HepG2 (cell line): ENCODE data around the gene RNASE7. TPM values are rescaled to one million over a fixed set of nuclear protein-coding genes. Genes with fewer than 3 reads are reported as not detected.

Experiments used
- ATF6 ChIP-seq: sonication (generic); formaldehyde crosslinking; conservative IDR thresholded peaks from 2 replicates; pipeline ENCODE4 v1.4.0; 2020; ENCODE audit warnings: missing genetic modification reagents
- GABPA ChIP-seq, 2 experiments: IDR thresholded peaks; 2 replicates each; pipeline ENCODE4 v1.6.1; 2011 to 2016; ENCODE audit warnings: low read depth in 2 of 2, low read length in 1 of 2, missing biosample characterization in 1 of 2, missing genetic modification characterization in 1 of 2
- GZF1 ChIP-seq: sonication (generic); formaldehyde crosslinking; IDR thresholded peaks from 2 replicates; pipeline ENCODE4 v1.5.1; 2020; ENCODE audit warnings: mild to moderate bottlenecking, missing genetic modification reagents
- MAF1 ChIP-seq: sonication (generic); formaldehyde crosslinking; IDR thresholded peaks from 2 replicates; pipeline ENCODE4 v1.5.0; 2020; ENCODE audit warnings: missing genetic modification reagents, borderline replicate concordance
- MEF2D ChIP-seq: sonication (generic); formaldehyde crosslinking; IDR thresholded peaks from 2 replicates; pipeline ENCODE4 v1.5.1; 2020; ENCODE audit warnings: mild to moderate bottlenecking, missing genetic modification reagents
- NRL ChIP-seq: sonication (generic); formaldehyde crosslinking; IDR thresholded peaks from 2 replicates; pipeline ENCODE4 v1.5.0; 2020; ENCODE audit warnings: missing genetic modification reagents, mild to moderate bottlenecking, moderate library complexity, borderline replicate concordance
- ZFAT ChIP-seq: sonication (generic); formaldehyde crosslinking; conservative IDR thresholded peaks from 2 replicates; pipeline ENCODE4 v1.8.1; 2023; ENCODE audit warnings: missing genetic modification reagents, inconsistent platforms
- ZNF34 ChIP-seq: sonication (generic); formaldehyde crosslinking; IDR thresholded peaks from 2 replicates; pipeline ENCODE4 v1.4.0; 2020; ENCODE audit warnings: mild to moderate bottlenecking, missing genetic modification reagents, borderline replicate concordance
- ZNF510 ChIP-seq: sonication (generic); formaldehyde crosslinking; IDR thresholded peaks from 2 replicates; pipeline ENCODE4 v1.4.0; 2020; ENCODE audit warnings: low read depth, mild to moderate bottlenecking, missing genetic modification reagents
- ZNF558 ChIP-seq: sonication (generic); formaldehyde crosslinking; IDR thresholded peaks from 2 replicates; pipeline ENCODE4 v1.9.0; 2022; ENCODE audit warnings: mild to moderate bottlenecking, missing genetic modification reagents, borderline replicate concordance
- ZNF598 ChIP-seq: sonication (generic); formaldehyde crosslinking; IDR thresholded peaks from 2 replicates; pipeline ENCODE4 v1.5.1; 2020; ENCODE audit warnings: mild to moderate bottlenecking, missing genetic modification reagents, borderline replicate concordance
- ZNF670 ChIP-seq: sonication (generic); formaldehyde crosslinking; IDR thresholded peaks from 2 replicates; pipeline ENCODE4 v1.8.0; 2022; ENCODE audit warnings: mild to moderate bottlenecking, missing genetic modification reagents, borderline replicate concordance
- ZNF674 ChIP-seq: sonication (generic); formaldehyde crosslinking; IDR thresholded peaks from 2 replicates; pipeline ENCODE4 v1.5.0; 2020; ENCODE audit warnings: low read depth, mild to moderate bottlenecking, missing genetic modification reagents
- polyA plus RNA-seq, 8 experiments: library from polyadenylated mRNA; depleted of rRNA in 3 of 8; stranded (reverse) in 7 of 8; unstranded in 1 of 8; fragments of >200 nt; fragmentation: Illumina TruSeq in 4 of 8; extraction: Trizol in 4 of 8; gene quantifications; 2 replicates each; pipeline versions ENCODE4 v1.2.1 to v1.2.3, GENCODE V29; 2011 to 2016; ENCODE audit warnings: low read depth in 4 of 8, missing spikeins in 1 of 8, mixed read lengths in 1 of 8; ENCODE audit not compliant: insufficient read depth in 1 of 8
- total RNA-seq, 5 experiments: library from RNA; depleted of rRNA; stranded (reverse); fragments of >200 nt; fragmentation: Illumina TruSeq; extraction: Trizol; gene quantifications; 2 replicates each; pipeline ENCODE4 v1.2.3, GENCODE V29; 2016; ENCODE audit warnings: low read depth in 1 of 5
- TF ChIP-seq, protein P1 (sequence below): IDR thresholded peaks from 2 replicates; pipeline ENCODE4 v1.6.1; 2012; ENCODE audit warnings: low read depth, low read length, improper control_type of control experiment
- TF ChIP-seq, protein P2 (sequence below): fragments of 450-650 bp; IDR thresholded peaks from 2 replicates; pipeline ENCODE4 v1.6.1; 2016
- TF ChIP-seq, protein P3 (sequence below): sonication (generic); formaldehyde crosslinking; IDR thresholded peaks from 2 replicates; pipeline ENCODE4 v1.5.1; 2020; ENCODE audit warnings: missing genetic modification reagents, mild to moderate bottlenecking, borderline replicate concordance
- TF ChIP-seq, protein P4 (sequence below): sonication (generic); formaldehyde crosslinking; IDR thresholded peaks from 2 replicates; pipeline ENCODE4 v1.9.0; 2021; ENCODE audit warnings: missing genetic modification reagents, borderline replicate concordance

RNASE7 gene
- total and polyA plus RNA-seq, 2 of the 13 experiments (the other 11 are each of a cell fraction or from before 2014, with no cell fraction given): 0.04 TPM; not detected in 1

DNA sequence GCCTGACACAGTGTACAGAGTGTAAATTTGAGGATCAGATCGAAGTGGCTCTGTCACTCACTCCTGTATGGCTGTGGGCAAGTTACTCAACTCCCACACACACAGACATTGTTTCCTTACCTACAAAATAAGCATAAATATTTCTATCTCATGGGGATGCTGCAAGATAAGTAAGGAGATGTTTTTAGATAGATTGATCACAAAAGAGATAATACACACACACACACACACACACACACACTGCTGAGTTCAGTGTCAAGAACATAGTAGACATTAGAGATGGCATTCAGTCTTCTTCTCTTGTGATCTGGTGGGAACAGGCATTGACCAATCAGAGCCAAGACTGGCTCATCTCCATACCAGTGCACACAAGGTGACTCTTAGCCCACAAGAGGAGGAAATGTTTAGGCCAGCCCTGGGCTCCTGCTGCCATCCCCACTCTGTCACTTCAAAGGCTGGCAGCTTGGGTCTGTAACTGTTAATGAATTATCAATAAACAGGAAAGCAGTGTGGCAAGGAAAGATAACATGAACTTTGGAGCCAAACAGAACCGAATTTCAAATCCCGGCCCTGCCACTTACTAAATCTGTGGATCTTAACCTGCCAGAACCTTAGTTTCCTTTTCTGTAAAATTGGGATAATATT, 12.1 kb downstream of the RNASE7 start (continued):
- TF ChIP-seq GABPA (IDR thresholded peaks at IDR 0.05; ENCODE audit: low read depth, low read length): no peak
- peak; percentile 58 for TF ChIP-seq GABPA (CRISPR knock-in tag; IDR thresholded peaks at IDR 0.05; ENCODE audit: low read depth)
- TF ChIP-seq, protein P1, sequence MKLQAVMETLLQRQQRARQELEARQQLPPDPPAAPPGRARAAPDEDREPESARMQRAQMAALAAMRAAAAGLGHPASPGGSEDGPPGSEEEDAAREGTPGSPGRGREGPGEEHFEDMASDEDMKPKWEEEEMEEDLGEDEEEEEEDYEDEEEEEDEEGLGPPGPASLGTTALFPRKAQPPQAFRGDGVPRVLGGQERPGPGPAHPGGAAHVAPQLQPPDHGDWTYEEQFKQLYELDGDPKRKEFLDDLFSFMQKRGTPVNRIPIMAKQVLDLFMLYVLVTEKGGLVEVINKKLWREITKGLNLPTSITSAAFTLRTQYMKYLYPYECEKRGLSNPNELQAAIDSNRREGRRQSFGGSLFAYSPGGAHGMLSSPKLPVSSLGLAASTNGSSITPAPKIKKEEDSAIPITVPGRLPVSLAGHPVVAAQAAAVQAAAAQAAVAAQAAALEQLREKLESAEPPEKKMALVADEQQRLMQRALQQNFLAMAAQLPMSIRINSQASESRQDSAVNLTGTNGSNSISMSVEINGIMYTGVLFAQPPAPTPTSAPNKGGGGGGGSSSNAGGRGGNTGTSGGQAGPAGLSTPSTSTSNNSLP: peak; percentile 88
- TF ChIP-seq ZNF34 (CRISPR knock-in tag): peak; percentile 81; the same call in 1 of the 2 replicates
- no peak for TF ChIP-seq ATF6 (CRISPR knock-in tag)
- TF ChIP-seq ZNF558 (CRISPR knock-in tag): no peak; the same call in 1 of the 2 replicates
- peak; percentile 63; the same call in 1 of the 2 replicates for TF ChIP-seq ZNF510 (CRISPR knock-in tag)
- no peak; the same call in 1 of the 2 replicates for TF ChIP-seq ZNF598 (CRISPR knock-in tag)
- TF ChIP-seq ZNF674 (CRISPR knock-in tag): no peak
- peak; percentile 82 for TF ChIP-seq ZNF670 (CRISPR knock-in tag)
- TF ChIP-seq GZF1: 0 out of 2 replicates have a peak, but pooled peaks have one; percentile 36
- TF ChIP-seq ZFAT (CRISPR knock-in tag): no peak
- TF ChIP-seq, protein P2, sequence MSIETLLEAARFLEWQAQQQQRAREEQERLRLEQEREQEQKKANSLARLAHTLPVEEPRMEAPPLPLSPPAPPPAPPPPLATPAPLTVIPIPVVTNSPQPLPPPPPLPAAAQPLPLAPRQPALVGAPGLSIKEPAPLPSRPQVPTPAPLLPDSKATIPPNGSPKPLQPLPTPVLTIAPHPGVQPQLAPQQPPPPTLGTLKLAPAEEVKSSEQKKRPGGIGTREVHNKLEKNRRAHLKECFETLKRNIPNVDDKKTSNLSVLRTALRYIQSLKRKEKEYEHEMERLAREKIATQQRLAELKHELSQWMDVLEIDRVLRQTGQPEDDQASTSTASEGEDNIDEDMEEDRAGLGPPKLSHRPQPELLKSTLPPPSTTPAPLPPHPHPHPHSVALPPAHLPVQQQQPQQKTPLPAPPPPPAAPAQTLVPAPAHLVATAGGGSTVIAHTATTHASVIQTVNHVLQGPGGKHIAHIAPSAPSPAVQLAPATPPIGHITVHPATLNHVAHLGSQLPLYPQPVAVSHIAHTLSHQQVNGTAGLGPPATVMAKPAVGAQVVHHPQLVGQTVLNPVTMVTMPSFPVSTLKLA: no peak
- no peak for TF ChIP-seq MAF1 (CRISPR knock-in tag)
- TF ChIP-seq, protein P3, sequence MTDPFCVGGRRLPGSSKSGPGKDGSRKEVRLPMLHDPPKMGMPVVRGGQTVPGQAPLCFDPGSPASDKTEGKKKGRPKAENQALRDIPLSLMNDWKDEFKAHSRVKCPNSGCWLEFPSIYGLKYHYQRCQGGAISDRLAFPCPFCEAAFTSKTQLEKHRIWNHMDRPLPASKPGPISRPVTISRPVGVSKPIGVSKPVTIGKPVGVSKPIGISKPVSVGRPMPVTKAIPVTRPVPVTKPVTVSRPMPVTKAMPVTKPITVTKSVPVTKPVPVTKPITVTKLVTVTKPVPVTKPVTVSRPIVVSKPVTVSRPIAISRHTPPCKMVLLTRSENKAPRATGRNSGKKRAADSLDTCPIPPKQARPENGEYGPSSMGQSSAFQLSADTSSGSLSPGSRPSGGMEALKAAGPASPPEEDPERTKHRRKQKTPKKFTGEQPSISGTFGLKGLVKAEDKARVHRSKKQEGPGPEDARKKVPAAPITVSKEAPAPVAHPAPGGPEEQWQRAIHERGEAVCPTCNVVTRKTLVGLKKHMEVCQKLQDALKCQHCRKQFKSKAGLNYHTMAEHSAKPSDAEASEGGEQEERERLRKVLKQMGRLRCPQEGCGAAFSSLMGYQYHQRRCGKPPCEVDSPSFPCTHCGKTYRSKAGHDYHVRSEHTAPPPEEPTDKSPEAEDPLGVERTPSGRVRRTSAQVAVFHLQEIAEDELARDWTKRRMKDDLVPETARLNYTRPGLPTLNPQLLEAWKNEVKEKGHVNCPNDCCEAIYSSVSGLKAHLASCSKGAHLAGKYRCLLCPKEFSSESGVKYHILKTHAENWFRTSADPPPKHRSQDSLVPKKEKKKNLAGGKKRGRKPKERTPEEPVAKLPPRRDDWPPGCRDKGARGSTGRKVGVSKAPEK (CRISPR knock-in tag): no peak
- no peak for TF ChIP-seq NRL (CRISPR knock-in tag)
- peak; percentile 81 for TF ChIP-seq MEF2D (CRISPR knock-in tag)
- TF ChIP-seq, protein P4, sequence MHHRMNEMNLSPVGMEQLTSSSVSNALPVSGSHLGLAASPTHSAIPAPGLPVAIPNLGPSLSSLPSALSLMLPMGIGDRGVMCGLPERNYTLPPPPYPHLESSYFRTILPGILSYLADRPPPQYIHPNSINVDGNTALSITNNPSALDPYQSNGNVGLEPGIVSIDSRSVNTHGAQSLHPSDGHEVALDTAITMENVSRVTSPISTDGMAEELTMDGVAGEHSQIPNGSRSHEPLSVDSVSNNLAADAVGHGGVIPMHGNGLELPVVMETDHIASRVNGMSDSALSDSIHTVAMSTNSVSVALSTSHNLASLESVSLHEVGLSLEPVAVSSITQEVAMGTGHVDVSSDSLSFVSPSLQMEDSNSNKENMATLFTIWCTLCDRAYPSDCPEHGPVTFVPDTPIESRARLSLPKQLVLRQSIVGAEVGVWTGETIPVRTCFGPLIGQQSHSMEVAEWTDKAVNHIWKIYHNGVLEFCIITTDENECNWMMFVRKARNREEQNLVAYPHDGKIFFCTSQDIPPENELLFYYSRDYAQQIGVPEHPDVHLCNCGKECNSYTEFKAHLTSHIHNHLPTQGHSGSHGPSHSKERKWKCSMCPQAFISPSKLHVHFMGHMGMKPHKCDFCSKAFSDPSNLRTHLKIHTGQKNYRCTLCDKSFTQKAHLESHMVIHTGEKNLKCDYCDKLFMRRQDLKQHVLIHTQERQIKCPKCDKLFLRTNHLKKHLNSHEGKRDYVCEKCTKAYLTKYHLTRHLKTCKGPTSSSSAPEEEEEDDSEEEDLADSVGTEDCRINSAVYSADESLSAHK (CRISPR knock-in tag): no peak
